Astrocyte of the cerebellum (primary cell): ENCODE data around the gene FAM131B.

Experiments
- DNase-seq: peaks from one replicate; pipeline ENCODE4 v3.0.0-alpha.2; 2011; ENCODE audit warnings: low read depth
- H3K4me3 ChIP-seq: 2 replicates; pipeline ENCODE4 v1.5.1; 2011; ENCODE audit warnings: mild to moderate bottlenecking, low read depth, low read length, moderate library complexity
- CTCF ChIP-seq: IDR thresholded peaks from 2 replicates; pipeline ENCODE4 v1.5.1; 2012; ENCODE audit warnings: low read length, low read depth, moderate library complexity, mild to moderate bottlenecking; ENCODE audit errors: missing control alignments
- in situ Hi-C: cut with HindIII; loops from 2 replicates; pipeline ENCODE4 v1.10.0; 2017; ENCODE audit warnings: low sequenced_read_pairs

The FAM131B gene

GRCh38 chr7:143385891-143386781 is 23.6 kb upstream of the FAM131B start:
- in situ Hi-C loops: no loop called here
- H3K4me3 ChIP-seq: no peak overlapping the region
- no peak for TF ChIP-seq CTCF
- DNase-seq: no peak

GRCh38 chr7:143384661-143385631 is 22.4 kb upstream of the FAM131B start:
- TF ChIP-seq CTCF: no peak
- in situ Hi-C loops: no loop called here
- peak overlapping the region; percentile 78 for H3K4me3 ChIP-seq
- DNase-seq: no peak

- in situ Hi-C loops: no loop called here
- DNase-seq: no peak
- TF ChIP-seq CTCF: no peak
- peak overlapping the region; percentile 78 for H3K4me3 ChIP-seq
Observed at GRCh38 chr7:143384148-143384547, 21.6 kb upstream of the FAM131B start.

GRCh38 chr7:143383642-143383957 is 21.1 kb upstream of the FAM131B start:
- no peak for TF ChIP-seq CTCF
- in situ Hi-C loops: no loop called here
- H3K4me3 ChIP-seq: peak overlapping the region; percentile 78
- DNase-seq: no peak

GRCh38 chr7:143382791-143383641 is 20.5 kb upstream of the FAM131B start:
- TF ChIP-seq CTCF: no peak
- in situ Hi-C loops: no loop called here
- H3K4me3 ChIP-seq: peak overlapping the region; percentile 78
- no peak for DNase-seq
